Measurements from ENCODE around the gene FGD5.

The FGD5 gene

GRCh38 chr3:14891135-14892132 lies 72.7 kb downstream of the FGD5 start:
- TF ChIP-seq CTCF (IDR thresholded peaks at IDR 0.05; ENCODE audit: low read depth, low read length) = no peak
- in situ Hi-C loops (cut with HindIII; ENCODE audit: low sequenced_read_pairs) = no loop called here
- H3K4me3 ChIP-seq (ENCODE audit: low read depth, low read length) = no peak overlapping the region
- DNase-seq (ENCODE audit: low read depth, low spot score) = no peak

- DNase-seq (ENCODE audit: low read depth, low spot score) = no peak
- no peak overlapping the region for H3K4me3 ChIP-seq (ENCODE audit: low read depth, low read length)
- TF ChIP-seq CTCF (IDR thresholded peaks at IDR 0.05; ENCODE audit: low read depth, low read length) = no peak
- in situ Hi-C loops (cut with HindIII; ENCODE audit: low sequenced_read_pairs) = no loop called here
Measured at GRCh38 chr3:14892226-14892625, 73.5 kb downstream of the FGD5 start.

- in situ Hi-C loops (cut with HindIII; ENCODE audit: low sequenced_read_pairs) = no loop called here
- DNase-seq (ENCODE audit: low read depth, low spot score) = no peak
- no peak overlapping the region for H3K4me3 ChIP-seq (ENCODE audit: low read depth, low read length)
- TF ChIP-seq CTCF (IDR thresholded peaks at IDR 0.05; ENCODE audit: low read depth, low read length) = no peak
Measured at GRCh38 chr3:14894085-14894484, 75.3 kb downstream of the FGD5 start.

GRCh38 chr3:14897266-14897665 lies 78.5 kb downstream of the FGD5 start:
- no peak for TF ChIP-seq CTCF (IDR thresholded peaks at IDR 0.05; ENCODE audit: low read depth, low read length)
- no peak for DNase-seq (ENCODE audit: low read depth, low spot score)
- no peak overlapping the region for H3K4me3 ChIP-seq (ENCODE audit: low read depth, low read length)
- in situ Hi-C loops (cut with HindIII; ENCODE audit: low sequenced_read_pairs) = no loop called here

- H3K4me3 ChIP-seq (ENCODE audit: low read depth, low read length) = no peak overlapping the region
- DNase-seq (ENCODE audit: low read depth, low spot score) = no peak
- TF ChIP-seq CTCF (IDR thresholded peaks at IDR 0.05; ENCODE audit: low read depth, low read length) = no peak
- in situ Hi-C loops (cut with HindIII; ENCODE audit: low sequenced_read_pairs) = no loop called here
Measured at GRCh38 chr3:14898929-14899328, 80.2 kb downstream of the FGD5 start.

GRCh38 chr3:14899993-14900618 lies 81.3 kb downstream of the FGD5 start:
- no peak for DNase-seq (ENCODE audit: low read depth, low spot score)
- no peak overlapping the region for H3K4me3 ChIP-seq (ENCODE audit: low read depth, low read length)
- in situ Hi-C loops (cut with HindIII; ENCODE audit: low sequenced_read_pairs) = no loop called here
- TF ChIP-seq CTCF (IDR thresholded peaks at IDR 0.05; ENCODE audit: low read depth, low read length) = no peak
